GM23338 (cell line): ENCODE measurements around the gene PTBP2.

Source experiments
- CREB1 ChIP-seq: fragments of 250-450 bp; sonication (Bioruptor Pico); IDR thresholded peaks from 2 replicates; pipeline ENCODE4 v1.5.0; 2020; ENCODE audit warnings: low read depth, mild to moderate bottlenecking, moderate library complexity
- CTCF ChIP-seq, 2 experiments: fragments of 200-600 bp in 1 of 2; sonication (generic) in 1 of 2; conservative IDR thresholded peaks; 2 replicates each; pipeline versions ENCODE4 v1.5.1 to v1.6.1; 2016 to 2017; ENCODE audit warnings: antibody characterized with exemption in 2 of 2, low read depth in 2 of 2, mild to moderate bottlenecking in 2 of 2, moderate library complexity in 1 of 2
- ETS1 ChIP-seq: IDR thresholded peaks from 2 replicates; pipeline ENCODE4 v1.6.1; 2016; ENCODE audit warnings: antibody characterized with exemption
- EZH2 ChIP-seq: fragments of 200-600 bp; sonication (generic); IDR thresholded peaks from one replicate; pipeline ENCODE4 v1.8.0; 2017; ENCODE audit warnings: antibody characterized with exemption, mild to moderate bottlenecking, low read depth; ENCODE audit not compliant: unreplicated experiment
- EZH2phosphoT487 ChIP-seq: fragments of 200-600 bp; sonication (generic); IDR thresholded peaks from one replicate; pipeline ENCODE4 v1.8.1; 2018; ENCODE audit warnings: antibody characterized with exemption; ENCODE audit not compliant: unreplicated experiment
- JUNB ChIP-seq: IDR thresholded peaks from one replicate; pipeline ENCODE4 v1.6.1; 2016; ENCODE audit warnings: antibody characterized with exemption; ENCODE audit not compliant: unreplicated experiment
- POLR2AphosphoS5 ChIP-seq: IDR thresholded peaks from 2 replicates; pipeline ENCODE4 v1.6.1; 2016; ENCODE audit warnings: antibody characterized with exemption, low read depth
- REST ChIP-seq: IDR thresholded peaks from one replicate; pipeline ENCODE4 v1.6.1; 2018; ENCODE audit warnings: antibody characterized with exemption; ENCODE audit not compliant: unreplicated experiment
- ZNF114 ChIP-seq: fragments of 250-450 bp; sonication (Bioruptor Pico); IDR thresholded peaks from 2 replicates; pipeline ENCODE4 v1.5.0; 2020; ENCODE audit warnings: mild to moderate bottlenecking, moderate library complexity
- ZNF331 ChIP-seq: fragments of 250-450 bp; sonication (Bioruptor Pico); IDR thresholded peaks from 2 replicates; pipeline ENCODE4 v1.5.0; 2020; ENCODE audit warnings: low read depth, mild to moderate bottlenecking, moderate library complexity

GRCh38 chr1:96772972-96773371 is 51.4 kb downstream of the PTBP2 start:
- TF ChIP-seq REST: no peak
- TF ChIP-seq CTCF (conservative IDR thresholded peaks at IDR 0.05; ENCODE audit: low read depth in 2 of 2): no peak
- no peak for TF ChIP-seq EZH2
- TF ChIP-seq POLR2AphosphoS5: no peak
- TF ChIP-seq EZH2phosphoT487: no peak
- TF ChIP-seq ZNF114 (CRISPR knock-in tag): no peak
- TF ChIP-seq CREB1 (CRISPR knock-in tag): no peak
- no peak for TF ChIP-seq JUNB
- TF ChIP-seq ZNF331: no peak
- no peak for TF ChIP-seq ETS1
